ENCODE measurements around the gene GALNT16.
"Not testable (repeated sequence)": the region's sequence is repeated elsewhere in the genome, so short reads cannot be mapped to it uniquely, and the experiment has no call there.

GALNT16 gene

DNA sequence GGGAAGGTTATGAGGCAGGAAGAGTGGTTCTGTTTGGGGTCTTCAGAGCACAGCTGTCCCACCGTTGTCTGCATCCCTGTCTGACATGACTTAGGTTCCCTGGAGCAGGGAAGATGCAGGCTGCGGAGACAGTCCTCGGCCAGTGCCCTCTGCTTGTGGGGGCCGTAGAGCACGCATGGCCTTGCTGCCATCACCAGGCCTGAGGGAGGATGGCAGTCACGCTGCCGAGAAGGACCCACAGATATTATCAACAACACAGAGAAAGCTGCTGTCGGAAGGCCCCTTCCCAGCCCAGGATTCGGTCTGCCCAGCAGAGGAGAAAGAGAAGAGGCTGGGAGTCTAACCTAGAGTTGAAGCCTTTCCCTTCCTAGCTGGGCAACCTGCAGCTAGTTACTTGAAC lies 103.1 kb downstream of the GALNT16 start:
- DNase-seq (ENCODE audit: low read depth, low spot score) = peak; percentile 75

DNA sequence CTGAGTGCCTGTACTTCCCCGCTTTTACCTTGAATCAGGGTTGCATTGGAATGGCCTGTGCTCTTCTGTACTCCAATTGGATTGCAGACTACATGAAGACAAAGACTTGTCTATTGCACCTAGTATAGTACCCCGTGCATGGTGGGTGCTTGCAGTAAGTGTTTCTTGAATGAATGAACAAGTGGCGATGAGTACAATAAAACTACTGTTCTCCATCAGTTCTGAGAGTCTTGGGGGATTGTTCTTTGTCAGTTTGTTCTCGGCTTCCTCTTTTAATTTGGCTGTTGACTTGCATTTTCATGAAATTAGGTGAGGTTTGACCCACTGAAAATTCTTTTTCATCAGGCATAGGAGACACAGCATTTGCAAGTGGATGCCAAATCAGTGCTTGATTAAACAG lies 104.0 kb downstream of the GALNT16 start:
- DNase-seq (ENCODE audit: low read depth, low spot score) = no peak

DNA sequence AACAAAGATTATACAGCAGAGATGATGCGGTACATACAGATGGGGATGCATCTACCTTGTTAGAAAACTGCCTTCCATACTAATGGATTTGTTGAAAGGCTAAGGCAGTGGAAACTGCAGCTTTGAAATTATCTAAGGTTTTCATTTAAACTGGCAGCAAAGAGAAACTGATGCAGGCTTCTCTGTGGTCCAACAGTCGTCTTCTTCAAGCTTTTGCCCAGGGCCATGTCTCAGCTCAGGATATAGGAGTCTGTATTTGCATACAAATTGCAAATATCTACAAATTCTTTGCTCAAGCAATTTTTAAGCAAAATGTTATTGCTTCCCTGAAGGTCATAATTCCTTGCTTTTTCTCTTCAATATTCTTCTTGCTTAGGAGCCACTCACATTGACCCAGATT lies 104.4 kb downstream of the GALNT16 start:
- no peak for DNase-seq (ENCODE audit: low read depth, low spot score)

GRCh38 chr14:69366069-69366468 lies 106.1 kb downstream of the GALNT16 start:
- no peak for DNase-seq (ENCODE audit: low read depth, low spot score)

DNA sequence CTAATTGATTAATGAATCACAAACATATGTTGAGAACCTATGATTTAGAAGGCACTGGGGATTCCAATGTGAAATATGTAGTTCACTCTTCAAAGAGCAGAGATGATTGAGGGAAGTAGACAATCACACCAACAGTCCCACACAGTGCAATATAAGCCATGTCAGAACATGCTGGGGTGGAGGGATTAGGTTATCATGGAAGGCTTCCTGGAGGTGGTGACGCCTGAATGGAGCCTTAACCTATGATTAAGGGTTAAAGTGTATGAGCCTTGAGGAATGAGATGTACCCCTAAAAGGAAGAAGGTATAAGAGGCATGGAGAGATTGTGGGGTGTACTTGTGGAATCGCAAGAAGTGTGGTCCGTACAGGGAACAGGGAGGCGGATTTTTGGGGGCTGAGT lies 106.8 kb downstream of the GALNT16 start:
- no peak for DNase-seq (ENCODE audit: low read depth, low spot score)

GRCh38 chr14:69368381-69368780 lies 108.4 kb downstream of the GALNT16 start:
- DNase-seq (ENCODE audit: low read depth, low spot score) = no peak

DNA sequence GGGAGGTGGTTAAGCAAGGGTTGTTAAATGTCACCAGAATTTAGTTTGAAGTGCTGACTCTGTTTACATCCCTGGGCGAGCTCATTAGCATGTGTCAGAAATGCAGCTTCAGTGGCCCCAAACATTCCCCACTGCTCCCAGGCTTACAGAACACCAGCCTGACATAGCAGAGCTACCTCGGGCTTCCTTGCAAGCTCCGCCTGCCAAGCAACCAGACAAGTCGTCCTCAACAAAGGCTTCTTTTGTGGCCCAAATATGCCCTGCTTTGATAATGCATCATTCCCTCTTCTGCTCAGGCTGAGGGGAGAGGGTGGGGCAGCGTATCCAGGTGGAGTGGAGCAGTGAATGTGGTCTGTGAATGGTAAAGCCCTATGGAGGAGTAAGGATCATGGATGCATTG lies 110.1 kb downstream of the GALNT16 start:
- DNase-seq (ENCODE audit: low read depth, low spot score) = peak; percentile 33

GRCh38 chr14:69372146-69372545 lies 112.2 kb downstream of the GALNT16 start:
- no peak for DNase-seq (ENCODE audit: low read depth, low spot score)

GRCh38 chr14:69373104-69373503 lies 113.1 kb downstream of the GALNT16 start:
- no peak for DNase-seq (ENCODE audit: low read depth, low spot score)

DNA sequence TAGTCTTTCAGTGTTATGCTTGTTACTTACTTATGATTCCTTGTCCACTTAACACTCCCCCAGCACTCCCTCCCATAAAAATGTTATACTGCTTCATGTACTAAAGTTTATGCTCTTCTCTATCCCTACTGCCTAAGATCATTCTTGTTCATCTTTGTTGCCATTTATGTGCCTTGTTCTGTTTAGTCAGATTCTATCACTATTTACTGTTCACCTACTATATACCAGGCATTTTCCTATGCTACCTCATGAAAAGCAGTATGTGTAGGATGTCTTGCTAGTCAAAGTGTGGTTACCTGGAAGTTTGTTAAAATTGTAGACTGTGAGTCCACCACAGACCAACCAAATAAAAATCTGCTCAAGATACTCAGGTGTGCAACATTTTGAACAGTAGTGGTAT lies 114.3 kb downstream of the GALNT16 start:
- no peak for DNase-seq (ENCODE audit: low read depth, low spot score)

DNA sequence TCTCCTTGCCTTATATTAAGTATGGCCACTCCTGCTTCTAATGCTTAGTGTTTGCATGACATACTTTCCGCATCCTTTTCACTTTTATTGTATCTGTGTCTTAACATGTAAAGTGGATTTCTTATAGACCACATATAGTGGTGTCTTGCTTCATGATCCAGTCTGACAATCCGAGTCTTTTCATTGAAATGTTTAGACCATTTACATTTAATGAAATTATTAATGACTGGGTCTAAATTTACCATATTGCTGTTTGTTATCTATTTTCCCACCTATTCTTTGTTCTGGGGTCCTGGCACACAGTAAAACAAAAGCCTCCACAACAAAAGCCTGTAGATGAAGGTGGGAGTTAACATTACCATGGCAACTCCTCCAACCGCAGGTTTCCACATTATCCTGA lies 115.2 kb downstream of the GALNT16 start:
- no peak for DNase-seq (ENCODE audit: low read depth, low spot score)

DNA sequence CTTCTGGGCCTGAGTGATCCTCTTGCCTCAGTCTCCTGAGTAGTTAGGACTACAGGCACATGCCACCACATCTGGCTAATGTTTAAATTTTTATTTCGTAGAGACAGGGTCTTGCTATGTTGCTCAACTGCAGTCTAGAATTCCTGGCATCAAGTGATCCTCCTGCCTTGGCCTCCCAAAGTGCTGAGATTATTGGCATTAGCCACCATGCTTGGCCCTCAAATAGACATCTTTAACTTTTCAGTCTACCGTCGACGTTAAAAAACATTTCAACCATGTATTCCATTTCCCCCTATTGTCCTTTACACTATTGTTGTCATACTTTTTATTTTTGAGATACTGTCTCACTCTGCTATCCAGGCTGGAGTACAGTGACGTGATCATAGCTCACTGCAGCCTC lies 115.8 kb downstream of the GALNT16 start:
- DNase-seq (ENCODE audit: low read depth, low spot score) = no peak

- no peak for DNase-seq (ENCODE audit: low read depth, low spot score)
Observed at GRCh38 chr14:69376439-69376838, 116.5 kb downstream of the GALNT16 start.

DNA sequence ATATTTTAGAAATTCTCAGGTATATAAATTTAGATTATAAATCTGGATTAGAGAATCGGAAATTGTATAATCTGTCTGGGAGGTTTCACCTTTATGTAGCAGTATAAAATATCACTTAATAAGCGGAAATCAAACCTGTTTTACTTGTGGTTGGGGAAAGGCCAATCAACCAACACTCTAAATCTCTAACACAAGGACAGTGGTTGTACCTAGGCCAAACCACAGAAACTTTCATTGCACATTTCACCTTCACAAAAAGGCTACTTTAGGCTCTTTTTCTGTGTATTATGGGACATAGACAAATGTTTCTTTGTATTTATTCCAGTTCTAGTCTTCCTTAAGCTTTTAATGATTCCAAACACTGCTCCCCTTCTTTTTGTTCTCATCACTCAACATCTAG lies 118.3 kb downstream of the GALNT16 start:
- no peak for DNase-seq (ENCODE audit: low read depth, low spot score)

DNA sequence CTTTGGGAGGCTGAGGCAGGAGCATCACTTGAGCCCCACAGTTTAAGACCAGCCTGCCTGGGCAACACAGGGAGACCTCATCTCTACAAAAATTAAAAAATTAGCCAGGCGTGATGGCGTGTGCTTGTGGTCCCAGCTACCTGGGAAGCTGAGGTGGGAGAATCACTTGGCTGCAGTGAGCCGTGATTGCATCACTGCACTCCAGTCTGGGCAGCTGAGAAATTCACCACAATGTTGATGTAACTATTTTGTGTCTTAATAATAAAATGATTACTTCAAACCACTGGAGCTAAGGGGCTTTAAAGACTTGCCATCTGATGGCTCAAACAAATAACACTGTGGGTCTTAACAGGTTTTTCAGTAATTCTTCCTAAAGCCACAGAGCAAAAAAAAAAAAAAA lies 127.4 kb downstream of the GALNT16 start:
- DNase-seq (ENCODE audit: low read depth, low spot score) = no peak

- not testable (repeated sequence) for DNase-seq (ENCODE audit: low read depth, low spot score)
Observed at GRCh38 chr14:69391400-69391799, 131.4 kb downstream of the GALNT16 start.

GRCh38 chr14:69392481-69392880 lies 132.5 kb downstream of the GALNT16 start:
- no peak for DNase-seq (ENCODE audit: low read depth, low spot score)

DNA sequence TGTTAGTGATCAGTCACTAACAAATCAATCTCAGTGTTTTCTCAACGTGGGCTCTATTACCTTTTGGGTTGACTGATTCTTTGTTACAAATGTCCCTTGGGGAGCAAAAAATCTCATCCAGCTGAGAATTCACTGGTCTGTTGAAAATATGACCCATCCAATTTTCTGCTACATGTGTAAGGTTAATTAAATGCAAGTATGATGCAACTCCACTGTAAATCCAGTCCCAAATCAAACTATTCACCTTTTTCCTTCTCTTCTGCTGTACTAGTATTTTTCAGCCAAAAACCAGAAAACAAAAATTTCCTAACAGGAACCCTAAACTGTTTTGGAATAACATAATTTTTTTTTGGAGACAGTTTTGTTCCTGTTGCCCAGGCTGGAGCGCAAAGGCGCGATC lies 136.0 kb downstream of the GALNT16 start:
- DNase-seq (ENCODE audit: low read depth, low spot score) = no peak

- DNase-seq (ENCODE audit: low read depth, low spot score) = peak; percentile 97
Observed at GRCh38 chr14:69398053-69398817, 138.3 kb downstream of the GALNT16 start, which contains the start of the genes ERH and SLC39A9. Gene ERH (minus strand): TSS chr14:69398299. CDS start chr14:69398233, 66 bp downstream. Gene SLC39A9 (plus strand): TSS chr14:69398692. CDS start chr14:69399370, 678 bp downstream.

DNA sequence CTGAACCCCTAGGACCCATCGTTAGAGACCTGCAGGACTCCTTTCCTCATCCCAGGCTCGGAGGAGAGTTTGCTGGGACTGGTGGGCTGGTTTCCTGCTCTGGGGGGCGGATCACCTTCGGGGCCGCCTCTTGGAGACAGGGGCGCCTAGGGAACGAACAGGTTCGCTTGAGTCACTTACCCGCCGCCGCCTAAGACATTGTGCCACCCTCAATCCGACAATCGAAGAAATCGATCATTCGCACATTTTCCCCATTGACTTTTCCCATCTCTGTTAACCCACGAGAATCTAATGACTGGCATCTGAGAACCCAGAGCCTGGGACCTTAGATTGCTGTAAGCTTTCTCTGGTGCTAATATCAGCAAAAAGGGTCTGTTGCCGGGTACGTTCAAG lies 138.9 kb downstream of the GALNT16 start:
- no peak for DNase-seq (ENCODE audit: low read depth, low spot score)

DNA sequence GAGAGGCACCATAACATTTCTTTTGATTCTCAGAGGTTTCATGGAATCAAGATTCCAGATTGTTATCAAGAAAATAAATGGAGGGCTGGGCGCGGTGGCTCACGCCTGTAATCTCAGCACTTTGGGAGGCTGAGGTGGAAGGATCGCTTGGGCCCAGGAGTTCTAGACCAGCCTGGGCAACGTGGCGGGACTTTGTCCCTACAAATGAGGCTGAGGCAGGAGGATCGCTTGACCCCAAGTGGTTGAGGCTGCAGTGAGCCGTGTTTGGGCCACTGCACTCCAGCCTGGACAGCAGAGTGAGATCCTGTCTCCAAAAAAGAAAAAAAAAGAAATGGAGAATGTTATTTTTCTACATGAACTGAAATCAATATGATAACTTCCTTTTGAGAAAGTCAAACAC lies 139.8 kb downstream of the GALNT16 start:
- DNase-seq (ENCODE audit: low read depth, low spot score) = peak; percentile 8

- no peak for DNase-seq (ENCODE audit: low read depth, low spot score)
Observed at GRCh38 chr14:69400154-69400553, 140.2 kb downstream of the GALNT16 start.

DNA sequence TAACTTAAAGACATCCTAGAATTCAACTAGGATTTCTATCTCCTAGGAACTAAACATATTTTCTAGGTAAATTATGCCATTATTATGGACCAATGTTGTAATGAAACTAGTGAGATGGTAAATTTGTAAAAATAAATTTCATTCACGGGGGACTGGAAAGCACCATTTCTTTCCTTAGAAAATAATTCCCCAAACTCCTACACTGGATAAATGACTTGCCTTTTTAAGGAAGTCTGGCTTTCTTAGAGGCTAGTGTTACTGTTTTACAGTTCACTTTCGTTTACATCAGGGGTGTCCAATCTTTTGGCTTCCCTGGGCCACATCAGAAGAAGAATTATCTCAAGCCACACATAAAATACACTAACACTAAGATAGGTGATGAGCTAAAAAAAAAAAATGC lies 141.9 kb downstream of the GALNT16 start:
- no peak for DNase-seq (ENCODE audit: low read depth, low spot score)

GRCh38 chr14:69404478-69404877 lies 144.5 kb downstream of the GALNT16 start:
- no peak for DNase-seq (ENCODE audit: low read depth, low spot score)

All from ELF-1 (cell line).